VCaP (cell line): ENCODE measurements around the gene CNBD2.
"Not testable (repeated sequence)": the region's sequence is repeated elsewhere in the genome, so short reads cannot be mapped to it uniquely, and the experiment has no call there.

Experiments used
- H3K27ac ChIP-seq: fragments of 450-650 bp; 2 replicates; pipeline ENCODE4 v1.5.1; 2017
- TF ChIP-seq, protein P1 (sequence below): fragments of 450-650 bp; conservative IDR thresholded peaks from 2 replicates; pipeline ENCODE4 v1.5.1; 2017; ENCODE audit warnings: mild to moderate bottlenecking, moderate library complexity

Gene CNBD2

DNA sequence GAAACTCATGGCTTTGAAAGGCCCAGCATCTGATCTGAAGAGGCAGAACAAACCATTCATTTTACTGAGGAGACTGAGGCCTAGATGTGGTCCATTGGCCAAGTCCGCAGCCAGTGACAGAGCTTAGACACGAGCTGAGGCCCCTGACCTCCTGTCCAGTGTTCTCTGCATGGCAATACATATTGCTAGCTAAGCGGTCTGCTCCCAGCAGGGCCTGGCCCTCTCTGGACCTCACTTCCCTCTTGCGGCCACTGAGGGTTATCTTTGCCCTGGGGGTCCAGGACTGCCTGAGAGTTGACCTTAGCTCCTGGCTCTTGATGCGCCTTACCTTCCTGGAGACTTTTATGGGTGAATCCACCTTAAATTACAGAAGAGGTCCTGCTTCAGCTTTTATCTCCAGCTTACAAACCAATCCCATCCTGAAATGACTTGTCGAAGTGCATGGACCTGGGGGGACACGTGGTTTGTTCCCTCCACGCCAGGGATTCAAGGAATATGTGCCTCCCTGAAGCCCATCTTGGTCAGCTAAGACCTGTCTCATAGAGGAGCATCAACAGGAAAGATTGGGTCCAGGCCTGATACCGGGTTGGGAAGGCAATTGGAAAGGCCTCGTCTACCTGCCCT lies 75.6 kb downstream of the CNBD2 start:
- H3K27ac ChIP-seq, result no peak overlapping the region

DNA sequence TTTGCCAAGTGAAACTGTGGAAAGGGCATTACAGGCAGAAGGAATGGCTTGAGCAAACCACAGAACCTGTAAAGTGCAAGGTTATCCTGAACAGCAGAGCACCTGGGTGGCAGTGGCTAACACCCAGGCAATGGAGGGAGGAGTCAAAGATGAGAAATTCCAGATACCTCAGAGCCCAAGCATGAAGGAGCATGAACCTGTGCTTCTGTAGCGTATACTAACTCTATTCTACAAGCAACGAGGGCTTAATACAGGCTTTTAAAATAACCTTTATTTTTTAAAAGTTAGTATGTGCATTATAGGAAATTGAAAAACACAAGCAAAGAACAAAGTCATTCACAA lies 77.0 kb downstream of the CNBD2 start:
- no peak overlapping the region for H3K27ac ChIP-seq
- TF ChIP-seq, protein P1, sequence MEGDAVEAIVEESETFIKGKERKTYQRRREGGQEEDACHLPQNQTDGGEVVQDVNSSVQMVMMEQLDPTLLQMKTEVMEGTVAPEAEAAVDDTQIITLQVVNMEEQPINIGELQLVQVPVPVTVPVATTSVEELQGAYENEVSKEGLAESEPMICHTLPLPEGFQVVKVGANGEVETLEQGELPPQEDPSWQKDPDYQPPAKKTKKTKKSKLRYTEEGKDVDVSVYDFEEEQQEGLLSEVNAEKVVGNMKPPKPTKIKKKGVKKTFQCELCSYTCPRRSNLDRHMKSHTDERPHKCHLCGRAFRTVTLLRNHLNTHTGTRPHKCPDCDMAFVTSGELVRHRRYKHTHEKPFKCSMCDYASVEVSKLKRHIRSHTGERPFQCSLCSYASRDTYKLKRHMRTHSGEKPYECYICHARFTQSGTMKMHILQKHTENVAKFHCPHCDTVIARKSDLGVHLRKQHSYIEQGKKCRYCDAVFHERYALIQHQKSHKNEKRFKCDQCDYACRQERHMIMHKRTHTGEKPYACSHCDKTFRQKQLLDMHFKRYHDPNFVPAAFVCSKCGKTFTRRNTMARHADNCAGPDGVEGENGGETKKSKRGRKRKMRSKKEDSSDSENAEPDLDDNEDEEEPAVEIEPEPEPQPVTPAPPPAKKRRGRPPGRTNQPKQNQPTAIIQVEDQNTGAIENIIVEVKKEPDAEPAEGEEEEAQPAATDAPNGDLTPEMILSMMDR, result no peak

More for the DNA sequence above, 75.6 kb downstream of the CNBD2 start:
- TF ChIP-seq, protein P1, result no peak

GRCh38 chr20:36046073-36046798 lies 77.8 kb downstream of the CNBD2 start:
- not testable (repeated sequence) for H3K27ac ChIP-seq

DNA sequence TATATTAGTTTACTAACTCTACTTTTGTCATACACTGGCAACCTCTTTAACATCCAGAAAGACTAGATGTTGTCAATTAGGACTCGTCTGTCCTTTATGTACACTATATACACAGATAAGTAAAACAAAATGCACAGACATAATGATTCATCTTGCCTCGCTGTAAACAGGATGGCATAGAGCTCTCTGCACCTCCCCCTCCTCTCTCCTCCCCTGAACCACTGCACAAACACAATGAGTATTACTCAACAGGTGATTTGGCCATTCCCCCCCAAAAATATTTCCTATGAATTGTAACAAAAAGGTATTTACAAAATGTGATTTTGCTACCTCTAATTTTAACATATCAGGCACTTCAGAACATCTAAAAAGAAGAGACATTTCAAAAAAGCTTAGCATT lies 81.0 kb downstream of the CNBD2 start:
- H3K27ac ChIP-seq, result peak overlapping the region; percentile 98; the same call in 1 of the 2 replicates

GRCh38 chr20:36050436-36051317 lies 82.3 kb downstream of the CNBD2 start:
- peak overlapping the region; percentile 98 for H3K27ac ChIP-seq
- TF ChIP-seq, protein P1, result no peak

DNA sequence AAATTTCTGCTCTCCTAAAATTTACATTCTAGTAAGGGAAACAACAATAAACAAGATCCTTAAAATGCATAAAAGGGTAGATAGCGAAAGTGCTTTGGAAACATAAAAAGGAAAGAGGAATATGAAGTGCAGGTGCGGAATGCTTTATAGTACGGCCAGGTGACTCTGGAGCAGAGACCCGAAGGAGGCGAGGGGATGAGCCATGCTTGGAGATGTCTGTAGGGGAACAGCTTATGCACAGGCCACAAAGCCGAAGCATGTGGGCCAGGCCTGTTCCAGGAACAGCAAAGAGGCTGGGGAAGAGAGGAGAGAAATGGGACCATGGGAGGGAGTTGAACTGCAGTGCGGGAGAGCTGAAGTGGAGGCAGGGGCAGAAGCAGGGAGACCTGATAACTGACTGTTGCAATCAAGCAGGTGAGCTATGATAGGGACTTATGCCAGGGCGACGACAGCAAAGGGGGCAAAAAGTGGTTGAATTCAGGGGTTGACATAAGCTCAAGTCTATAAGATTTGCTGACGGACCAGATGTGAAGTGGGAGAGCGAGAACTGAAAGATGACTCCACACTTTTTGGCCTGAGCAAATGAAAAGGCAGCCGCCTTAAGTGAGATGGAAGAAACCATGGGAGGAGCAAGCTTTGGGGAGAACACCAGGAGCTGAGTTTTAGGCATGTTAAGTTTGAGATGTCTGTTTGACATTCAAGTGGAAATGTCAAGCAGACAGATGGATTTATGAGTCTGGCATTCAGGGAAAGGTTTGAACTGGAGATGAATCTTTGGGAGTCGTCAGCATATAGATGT lies 83.1 kb downstream of the CNBD2 start:
- TF ChIP-seq, protein P1, result no peak
- H3K27ac ChIP-seq, result peak overlapping the region; percentile 98

DNA sequence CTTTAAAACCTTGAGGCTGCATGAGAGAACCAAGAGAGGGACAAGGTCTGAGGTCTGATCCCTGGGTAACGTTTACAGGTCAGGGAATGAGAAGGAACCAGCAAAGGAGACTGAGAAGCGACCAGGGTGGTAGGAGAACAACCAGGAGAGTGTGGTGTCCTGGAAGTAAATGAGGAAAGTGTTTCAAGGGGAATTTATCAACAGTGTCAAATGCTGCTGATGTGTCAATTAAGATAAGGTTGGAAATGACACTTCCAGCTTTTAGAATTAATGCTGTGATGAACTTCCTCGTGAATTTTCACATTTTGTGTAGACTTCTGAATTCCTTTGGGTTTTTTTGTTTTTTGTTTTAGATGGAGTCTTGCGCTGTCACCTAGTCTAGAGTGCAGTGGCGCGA lies 83.7 kb downstream of the CNBD2 start:
- TF ChIP-seq, protein P1, result no peak
- H3K27ac ChIP-seq, result no peak overlapping the region

- H3K27ac ChIP-seq, result not testable (repeated sequence)
Observed at GRCh38 chr20:36053863-36054518, 85.6 kb downstream of the CNBD2 start.
